NCI-H187 treated with DMSO at 0.1 percent for 48 hours (cell line): ENCODE data around the gene LARP1.
"Not testable (repeated sequence)": the region's sequence is repeated elsewhere in the genome, so short reads cannot be mapped to it uniquely, and the experiment has no call there.

Source experiments
- DNase-seq: peaks from one replicate; lab custom pipeline; 2025; lab: John Stamatoyannopoulos, UW

Gene LARP1

DNA sequence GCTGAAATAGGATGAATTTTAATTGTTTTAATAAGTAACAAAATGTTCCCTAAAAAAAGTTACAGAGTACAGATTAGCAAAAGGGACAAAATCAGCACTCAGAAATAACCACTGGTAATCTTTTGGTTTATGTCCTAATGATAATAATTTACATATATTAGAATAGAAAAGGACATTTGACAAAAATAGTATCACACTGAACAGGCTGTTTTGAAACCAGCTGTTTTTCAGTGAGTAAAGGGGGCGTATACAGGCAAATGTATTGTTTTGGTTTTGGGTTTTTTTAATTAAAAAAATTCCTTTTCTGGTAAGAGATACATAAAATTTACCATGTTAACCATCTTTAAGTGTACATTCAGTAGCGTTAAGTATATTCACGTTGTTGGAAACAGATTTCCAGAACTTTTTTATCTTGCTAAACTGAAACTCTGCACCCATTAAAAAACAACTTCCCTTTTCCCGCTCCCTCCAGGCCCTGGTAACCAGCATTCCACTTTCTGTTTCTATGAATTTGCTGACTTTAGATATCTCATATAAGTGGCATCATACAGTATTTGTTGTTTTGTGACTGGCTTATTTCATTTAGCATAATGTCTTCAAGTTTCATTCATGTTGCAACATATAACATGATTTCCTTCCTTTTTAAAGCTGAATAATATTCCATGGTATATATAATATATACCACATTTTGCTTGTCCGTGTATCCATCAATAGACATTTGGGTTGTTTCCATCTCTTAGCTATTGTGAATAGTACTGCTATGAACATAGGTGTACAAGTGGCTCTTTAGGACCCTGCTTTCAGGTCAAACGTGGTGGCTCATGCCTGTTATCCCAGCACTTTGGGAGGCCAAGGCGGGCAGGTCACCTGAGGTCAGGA lies 20.6 kb upstream of the LARP1 start:
- no peak for DNase-seq

DNA sequence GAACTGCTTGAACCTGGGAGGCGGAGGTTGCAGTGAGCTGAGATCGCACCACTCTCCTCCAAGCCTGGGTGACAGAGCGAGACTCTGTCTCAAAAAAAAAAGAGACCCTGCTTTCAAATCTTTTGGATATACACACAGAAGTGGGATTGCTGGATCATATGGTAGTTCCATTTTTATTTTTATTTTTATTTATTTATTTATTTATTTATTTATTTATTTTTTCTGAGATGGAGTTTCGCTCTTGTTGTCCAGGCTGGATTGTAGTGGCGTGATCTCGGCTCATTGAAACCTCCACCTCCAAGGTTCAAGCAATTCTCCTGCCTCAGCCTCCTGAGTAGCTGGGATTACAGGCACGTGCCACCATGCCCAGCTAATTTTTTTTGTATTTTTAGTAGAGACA lies 19.8 kb upstream of the LARP1 start:
- not testable (repeated sequence) for DNase-seq

DNA sequence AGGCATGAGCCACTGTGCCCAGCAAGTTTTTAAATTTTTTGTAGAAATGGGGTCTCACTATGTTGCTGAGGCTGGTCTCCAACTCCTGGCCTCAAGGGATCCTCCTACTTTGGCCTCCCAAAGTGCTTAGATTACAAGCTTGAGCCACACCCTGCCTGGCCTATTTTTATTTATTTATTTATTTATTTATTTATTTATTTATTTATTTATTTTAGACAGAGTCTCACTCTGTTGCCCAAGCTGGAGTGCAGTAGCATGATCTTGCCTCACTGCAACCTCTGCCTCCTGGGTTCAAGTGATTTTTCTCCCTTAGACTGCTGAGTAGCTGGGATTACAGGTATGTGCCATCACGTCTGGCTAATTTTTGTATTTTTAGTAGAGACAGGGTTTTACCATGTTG lies 18.8 kb upstream of the LARP1 start:
- DNase-seq = not testable (repeated sequence)

DNA sequence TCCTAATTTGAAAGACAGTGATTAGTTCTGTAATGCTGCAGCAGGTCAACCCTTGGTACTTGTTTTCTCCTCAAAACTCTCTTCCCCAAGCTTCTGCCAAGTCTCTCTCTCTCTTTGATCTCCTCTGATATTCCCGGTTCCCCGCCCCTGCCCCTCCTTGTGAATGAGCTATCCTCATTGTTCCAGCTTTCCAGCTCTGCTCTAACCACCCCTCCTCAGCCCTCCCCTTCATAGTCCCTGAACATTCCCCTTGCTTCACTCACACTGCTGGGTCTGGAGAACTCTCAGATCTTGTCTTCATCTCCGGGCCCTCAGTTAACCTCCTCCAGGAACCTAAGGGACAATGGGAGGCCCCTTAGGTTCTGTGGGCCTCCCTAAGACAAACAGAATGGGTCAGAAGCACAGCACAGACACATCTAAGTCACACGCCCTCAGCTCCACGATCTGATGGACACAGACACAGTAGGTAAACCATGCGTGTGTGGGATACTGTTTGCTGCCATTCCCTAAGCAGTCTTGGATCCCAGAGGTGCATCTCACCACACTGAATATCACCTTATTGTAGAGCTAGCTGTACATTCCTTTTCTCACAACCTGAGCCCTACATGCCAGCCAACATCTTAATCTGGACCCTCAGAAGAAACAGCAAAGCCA lies 17.4 kb upstream of the LARP1 start:
- no peak for DNase-seq

DNA sequence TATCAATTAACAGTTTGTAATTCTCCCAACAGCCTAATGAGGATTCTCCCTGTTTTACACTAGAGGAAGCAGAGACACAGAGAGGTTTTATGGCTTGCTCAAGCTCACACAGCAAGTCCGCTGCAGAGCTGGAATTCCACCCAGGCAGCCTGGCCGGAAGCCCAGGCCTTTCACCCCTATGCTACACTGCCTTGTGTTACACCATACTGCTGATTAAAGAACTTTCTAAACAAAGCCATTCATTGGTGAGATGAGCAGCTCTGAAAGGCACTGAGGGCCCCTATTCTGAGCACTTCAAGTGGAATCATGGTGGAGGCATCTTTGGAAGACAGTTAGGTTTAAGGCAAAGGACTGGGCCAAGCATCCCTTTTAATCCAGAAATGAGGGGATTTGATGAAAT lies 14.7 kb upstream of the LARP1 start:
- DNase-seq = no peak

DNA sequence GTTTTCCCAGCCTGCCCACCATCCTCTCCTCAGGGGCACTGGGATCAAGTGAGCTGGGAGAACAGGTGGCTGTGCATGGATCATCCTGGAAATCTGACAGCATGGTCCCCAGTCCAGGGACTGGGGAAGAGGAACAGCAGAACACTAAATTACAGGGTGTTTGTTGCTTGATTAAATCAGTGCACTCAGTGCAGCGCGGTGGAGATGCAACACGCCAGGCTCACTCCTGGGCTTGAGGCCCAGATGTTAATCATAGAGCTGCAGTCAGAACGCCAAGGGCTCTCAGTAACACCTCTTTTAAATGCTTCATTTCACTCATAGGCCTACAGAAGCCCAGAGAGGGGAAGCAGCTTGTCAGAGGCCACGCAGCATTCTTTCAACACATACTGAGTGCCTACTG lies 14.2 kb upstream of the LARP1 start:
- no peak for DNase-seq

DNA sequence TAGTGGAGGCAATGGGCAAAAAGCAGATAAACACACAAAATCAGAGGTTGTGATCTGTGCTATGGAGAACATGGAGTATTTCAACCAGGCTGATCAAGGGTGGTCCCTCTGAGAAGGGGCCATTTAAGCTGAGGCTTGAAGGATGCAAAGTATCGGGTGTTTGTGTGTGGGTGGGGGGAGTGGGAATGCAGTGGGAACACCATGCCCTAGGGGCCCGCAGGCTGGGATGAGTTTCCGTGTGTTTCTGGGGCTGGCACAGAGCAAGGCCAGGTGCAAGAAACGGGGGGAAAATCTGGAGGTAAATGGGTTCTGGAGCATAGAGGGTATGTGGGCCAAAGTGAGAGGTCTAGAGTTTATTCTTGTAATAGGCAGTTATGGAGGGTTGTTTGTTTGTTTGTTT lies 13.8 kb upstream of the LARP1 start:
- DNase-seq = no peak

DNA sequence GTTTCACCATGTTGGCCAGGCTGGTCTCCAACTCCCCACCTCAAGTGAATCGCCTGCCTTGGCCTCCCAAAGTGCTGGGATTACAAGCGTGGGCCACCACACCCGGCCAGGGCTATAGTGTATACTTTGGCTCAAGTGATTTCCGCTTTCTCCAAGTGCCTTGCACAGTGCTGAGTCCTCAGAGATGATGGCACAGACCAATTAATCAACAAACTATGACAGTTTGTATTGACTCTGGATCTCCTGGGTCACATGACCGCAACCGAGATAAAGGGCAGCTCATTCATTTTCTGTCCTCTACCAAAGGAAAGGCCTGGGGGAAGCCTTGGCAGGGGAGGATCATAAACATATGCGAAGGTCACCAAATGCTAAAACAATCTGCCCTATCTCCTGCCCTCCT lies 11.4 kb upstream of the LARP1 start:
- DNase-seq = no peak

DNA sequence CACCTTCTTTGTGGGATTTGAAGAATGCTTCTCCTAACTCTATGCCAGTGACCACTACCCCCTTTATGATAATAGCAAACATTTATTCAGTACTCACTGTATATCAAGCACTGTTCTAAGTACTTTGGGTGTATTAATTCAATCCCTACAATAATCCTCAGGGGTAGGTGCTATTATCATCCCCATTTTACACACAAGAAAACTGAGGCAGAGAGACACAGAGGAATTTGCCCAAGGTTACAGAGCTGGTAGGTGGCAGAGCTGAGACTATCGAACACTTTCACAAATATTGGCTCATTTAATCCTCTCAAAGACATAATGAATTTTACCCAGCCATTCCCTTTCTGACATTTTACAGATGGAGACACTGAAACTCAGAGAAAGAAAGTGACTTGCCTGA lies 9.8 kb upstream of the LARP1 start:
- no peak for DNase-seq

DNA sequence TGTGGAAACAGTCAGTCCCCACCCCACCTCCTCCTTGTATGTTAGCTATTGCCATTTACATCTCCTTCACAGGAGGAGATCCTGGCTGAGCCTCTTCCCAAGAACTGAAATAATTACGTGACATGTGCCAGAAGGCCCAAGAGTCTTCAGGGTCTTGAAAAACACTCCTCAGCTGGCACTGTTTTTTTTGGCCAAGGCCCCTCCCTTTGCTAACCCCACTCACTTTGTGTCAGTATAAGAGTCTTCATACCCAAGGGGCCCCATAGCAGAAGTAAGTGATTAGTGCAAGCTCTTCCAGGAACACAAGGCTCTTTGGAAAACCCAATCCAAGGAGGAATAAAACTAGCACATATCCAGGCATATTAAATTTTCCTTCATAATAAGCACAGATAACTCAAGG lies 5.7 kb upstream of the LARP1 start:
- DNase-seq = no peak

DNA sequence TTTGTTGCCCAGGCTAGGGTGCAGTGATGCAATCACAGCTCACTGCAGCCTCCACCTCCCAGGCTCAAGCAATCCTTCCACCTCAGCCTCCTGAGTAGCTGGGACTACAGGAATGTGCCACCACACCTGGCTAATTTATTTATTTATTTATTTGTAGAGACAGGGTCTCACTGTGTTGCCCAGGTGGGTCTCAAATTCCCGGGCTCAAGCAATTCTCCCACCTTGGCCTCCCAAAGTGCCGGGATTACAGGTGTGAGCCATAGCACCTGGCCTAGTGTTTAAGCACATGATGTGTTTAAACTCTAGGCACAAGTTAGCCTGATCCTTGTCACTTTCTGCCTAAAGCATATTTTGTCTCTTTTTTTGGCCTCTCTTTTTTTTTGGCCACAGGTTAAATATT lies 4.5 kb upstream of the LARP1 start:
- DNase-seq = not testable (repeated sequence)

DNA sequence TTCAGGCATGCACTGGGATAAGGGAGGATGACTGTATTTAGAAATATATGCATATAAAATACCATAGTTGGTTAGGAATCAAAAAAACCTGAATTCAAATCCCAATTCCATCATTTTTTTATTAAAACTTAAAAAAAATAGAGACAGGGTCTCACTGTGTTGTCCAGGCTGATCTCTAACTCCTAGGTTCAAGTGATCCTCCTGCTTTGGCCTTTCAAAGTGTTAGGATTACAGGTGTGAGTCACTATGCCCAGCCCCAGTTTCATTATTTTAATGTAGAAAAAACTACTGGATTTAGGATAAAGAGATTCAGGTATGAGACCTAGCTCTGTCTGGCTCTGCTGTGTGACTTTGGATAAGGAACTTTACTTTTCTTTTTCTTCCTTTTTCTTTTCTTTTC lies 3.3 kb upstream of the LARP1 start:
- DNase-seq = no peak

DNA sequence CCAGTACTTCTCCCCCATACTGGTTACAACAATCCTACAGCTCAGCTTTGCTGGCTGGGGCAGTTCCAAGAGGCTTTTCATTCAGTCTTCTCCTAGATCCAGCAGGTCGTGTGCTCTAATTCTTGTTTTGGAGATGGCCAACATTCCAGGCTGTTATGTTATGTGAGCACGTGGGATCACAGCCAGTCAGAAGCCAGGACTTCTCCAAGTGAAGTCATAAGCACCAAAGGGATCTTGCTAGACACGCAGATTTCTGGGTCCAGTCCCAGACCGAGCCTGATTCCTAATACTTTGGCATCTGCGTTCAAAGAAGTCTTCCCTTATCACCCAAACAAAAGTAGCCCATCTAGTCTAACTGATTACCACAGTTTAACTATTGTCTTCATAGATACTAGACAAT lies 1.4 kb upstream of the LARP1 start:
- DNase-seq = no peak

DNA sequence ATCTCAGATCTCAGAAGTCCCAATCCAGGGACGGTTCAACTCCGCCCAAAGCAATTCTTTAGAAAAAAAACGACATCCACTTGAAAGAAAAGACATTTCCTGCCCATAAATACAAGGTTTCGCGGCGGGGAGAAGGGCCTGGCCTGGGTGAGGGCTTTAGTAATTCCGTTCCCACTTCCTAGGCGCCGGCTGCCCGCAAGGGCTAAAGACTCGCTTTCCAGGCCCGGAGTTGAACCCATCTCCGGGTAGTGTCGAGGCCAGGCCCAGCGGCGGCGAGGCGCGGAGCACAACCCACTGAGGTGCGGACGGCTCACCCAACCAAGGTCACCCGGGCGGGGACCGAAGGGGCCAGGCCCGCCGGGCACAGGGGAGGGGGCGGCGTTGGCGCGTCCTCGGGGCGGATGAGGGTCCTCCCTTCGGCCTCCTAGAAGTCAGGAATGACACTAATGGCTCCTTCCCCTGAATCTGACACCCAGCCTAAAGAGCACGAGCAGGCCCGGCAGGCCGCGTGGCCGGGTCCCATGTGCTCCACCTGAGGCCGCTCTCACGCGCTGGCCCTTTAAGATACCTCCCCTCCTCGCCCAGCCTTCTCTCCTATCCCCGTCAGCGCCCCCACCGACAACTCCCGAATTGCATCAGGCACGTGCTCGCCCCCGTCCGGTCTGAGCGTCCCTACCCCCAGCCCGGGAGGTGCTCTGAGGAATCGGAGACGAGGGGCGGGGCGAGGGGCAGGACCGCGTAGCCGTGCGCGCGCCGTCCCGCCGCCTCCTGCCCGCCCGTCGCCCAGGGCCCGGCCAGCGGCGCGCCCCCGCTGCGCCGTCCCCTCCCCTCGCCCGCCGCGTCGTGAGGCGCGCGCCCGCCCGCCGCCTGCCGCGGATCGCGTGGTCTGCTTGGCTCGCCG lies 467 bp upstream of the LARP1 start:
- DNase-seq = peak; percentile 94

DNA sequence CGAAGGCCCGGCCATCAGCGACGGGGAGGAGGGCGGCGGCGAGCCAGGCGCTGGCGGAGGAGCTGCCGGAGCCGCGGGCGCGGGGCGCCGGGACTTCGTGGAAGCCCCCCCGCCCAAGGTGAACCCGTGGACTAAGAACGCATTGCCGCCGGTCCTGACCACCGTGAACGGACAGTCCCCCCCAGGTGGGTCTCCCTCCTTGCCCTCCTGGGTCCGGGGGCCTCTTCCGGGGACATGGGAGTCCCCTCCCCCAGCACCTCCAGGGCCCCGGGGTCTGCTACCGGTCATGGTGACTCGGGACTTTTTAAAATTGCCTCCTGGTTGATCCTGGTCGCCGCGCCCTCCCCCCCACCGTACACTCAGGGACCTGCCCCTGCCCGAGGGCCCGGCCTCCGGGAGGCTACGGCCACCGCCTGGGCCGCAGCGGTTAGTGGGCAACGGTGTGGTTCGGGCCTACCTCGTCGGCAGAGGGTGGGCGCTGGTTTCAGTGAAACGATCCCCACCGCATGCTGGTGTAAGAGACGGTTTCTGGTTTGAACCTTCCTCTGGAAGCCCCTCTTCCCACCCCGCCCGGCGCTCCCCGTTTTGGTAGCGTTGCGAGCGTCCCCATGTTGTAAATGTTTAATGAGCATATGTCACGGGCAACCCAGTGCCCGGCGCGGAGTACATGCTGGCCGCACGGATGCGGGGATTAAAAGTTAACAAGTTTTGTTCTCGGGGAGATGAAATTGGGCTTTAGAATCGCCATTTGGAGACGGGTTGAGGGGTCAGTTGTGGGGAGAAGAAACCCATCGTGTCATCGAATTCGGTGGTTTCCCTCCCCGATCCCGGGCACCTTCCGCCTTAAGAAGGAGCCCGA lies 1.1 kb downstream of the LARP1 start:
- no peak for DNase-seq

DNA sequence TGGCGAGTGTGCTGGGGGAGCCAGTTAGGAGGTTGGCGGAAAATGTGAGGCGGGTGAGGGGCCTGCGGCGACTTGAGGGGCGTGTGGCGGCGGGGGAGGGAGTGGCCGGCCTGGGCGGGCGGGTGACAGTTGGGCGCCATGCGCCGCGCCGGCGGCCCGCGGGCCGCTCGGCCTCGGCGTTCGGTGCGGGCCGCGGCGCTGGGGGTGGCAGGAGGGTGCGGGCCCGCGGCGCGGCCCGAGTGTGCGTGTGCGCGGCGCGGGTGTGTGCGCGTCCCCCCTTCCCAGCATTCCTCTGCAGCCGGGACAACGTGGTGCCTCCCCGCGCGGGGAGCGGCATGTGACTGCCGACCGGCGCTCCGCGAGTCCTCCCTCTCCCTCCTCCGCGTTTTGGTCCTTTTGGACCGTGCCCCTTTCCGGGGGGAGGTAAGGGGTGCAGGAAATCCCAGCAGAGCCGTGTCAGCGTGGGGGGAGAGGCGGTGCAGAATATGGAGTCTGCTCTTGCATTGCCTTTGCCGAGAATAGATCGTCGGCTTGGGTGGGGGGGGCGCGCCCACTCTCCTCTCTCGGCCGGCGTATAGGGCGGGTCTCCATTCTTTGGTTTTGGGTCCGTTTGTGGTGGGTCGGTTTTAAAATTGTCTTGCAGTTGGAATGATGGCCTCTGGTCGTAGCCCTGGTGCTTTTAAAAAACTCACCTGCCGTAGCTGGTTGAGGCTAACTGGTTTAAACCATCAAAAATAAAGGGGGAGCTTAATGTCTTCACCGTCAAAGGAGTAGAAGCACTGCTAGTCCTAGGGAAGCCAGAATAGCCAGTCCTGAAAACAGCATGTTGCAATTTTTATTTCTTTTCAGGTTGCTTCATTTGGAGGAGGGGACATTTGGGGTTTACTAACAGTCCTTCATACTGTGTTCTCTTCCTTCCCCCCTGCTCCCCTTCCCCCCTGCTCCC lies 2.0 kb downstream of the LARP1 start:
- DNase-seq = no peak

DNA sequence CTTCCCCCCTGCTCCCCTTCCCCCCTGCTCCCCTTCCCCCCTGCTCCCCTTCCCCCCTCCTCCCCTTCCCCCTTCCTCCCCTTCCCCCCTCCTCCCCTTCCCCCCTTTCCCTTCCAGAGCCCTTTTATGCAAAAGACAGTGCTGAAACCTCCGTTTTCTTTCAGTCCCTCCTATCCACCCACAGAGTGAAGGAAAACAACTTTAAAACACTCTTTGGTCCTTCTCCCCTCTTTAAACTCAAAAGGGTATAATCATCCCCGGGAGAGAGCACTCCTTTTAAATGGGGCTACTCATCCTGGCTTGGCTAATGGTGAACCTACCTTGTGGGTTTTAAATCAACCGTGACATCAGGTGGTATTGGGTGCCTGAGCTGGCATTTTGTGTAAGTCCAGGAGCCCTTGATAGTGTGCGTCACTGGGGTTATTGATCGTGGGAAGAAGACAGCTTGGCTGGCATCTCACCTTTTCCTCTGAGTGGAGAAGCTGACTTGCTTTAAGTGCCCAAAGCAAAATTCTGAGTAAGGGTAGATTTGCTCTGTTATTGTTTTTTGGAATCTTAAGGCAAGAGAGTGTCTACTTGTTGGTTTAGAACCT lies 2.7 kb downstream of the LARP1 start:
- DNase-seq = peak; percentile 83

DNA sequence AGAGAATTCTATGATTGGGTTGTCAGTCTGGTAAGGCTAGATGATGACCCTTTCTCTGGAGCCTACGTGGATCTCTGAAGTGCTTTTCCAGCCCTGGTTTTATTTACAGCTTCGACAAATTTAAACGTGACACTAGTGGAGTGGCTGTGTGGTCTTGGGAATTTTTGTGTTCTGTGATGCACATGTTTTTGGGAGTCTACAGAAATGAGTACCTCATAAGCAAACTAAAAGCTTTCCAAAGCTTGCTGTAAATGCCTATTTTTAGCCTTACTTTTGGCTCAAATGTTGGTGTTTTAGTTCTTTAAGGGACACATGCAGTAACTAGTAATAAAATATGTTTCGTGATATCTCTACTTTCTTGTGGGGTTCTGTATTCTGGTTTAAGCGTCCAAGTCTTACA lies 3.3 kb downstream of the LARP1 start:
- no peak for DNase-seq

DNA sequence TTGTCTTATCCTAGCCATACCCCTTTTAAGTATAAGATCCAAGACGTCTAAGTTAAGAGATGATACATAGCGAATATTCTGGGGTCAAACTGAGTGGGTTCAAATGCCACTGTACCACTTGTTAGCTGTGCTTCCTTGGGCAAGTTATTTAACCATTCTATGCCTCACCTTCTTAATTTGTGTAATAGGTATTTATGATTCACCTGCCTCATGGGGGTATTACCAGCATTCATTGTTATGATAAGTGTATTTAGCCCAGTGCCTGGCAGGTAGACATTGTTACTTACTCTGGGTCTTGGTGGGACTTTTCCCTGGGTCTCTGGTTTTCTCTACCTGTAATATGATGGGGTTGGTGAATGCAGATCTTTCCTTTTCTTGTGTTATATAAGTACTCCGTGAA lies 3.8 kb downstream of the LARP1 start:
- no peak for DNase-seq

DNA sequence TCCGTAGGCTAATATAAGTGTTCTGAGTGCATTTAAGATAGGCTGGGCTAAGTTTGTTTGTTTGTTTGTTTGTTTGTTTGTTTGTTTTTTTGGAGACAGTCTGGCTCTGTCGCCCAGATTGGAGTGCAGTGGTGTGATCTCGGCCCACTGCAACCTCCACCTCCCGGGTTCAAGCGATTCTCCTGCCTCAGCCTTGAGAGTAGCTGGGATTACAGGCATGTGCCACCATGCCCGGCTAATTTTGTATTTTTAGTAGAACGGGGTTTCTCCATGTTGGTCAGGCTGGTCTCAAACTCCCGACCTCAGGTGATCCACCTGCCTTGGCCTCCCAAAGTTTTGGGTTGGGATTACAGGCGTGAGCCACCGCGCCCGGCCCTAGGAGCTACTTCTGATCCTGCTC lies 4.7 kb downstream of the LARP1 start:
- not testable (repeated sequence) for DNase-seq
